Measurements from ENCODE around the gene RAD51B.

RAD51B gene

DNA sequence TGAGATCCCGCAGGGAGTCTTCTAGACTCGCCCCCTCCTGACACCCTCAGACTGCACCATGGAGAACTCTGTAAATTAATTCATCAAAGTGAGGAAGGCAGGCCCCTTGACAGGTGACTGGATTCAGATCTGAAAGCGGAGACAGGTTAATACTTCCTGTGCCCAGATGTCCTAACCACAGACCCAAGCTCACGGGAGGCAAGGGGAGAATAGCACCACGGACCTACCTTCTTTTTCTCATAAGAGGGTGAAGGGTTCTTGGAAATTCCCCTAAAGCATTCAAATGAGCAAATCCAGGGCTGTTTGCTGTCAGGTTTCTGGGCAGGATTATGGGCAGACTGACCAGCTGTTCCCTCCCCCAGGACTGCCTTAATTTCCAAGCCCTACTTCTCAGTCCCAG, 803.3 kb downstream of the RAD51B start:
- TF ChIP-seq, protein P1, sequence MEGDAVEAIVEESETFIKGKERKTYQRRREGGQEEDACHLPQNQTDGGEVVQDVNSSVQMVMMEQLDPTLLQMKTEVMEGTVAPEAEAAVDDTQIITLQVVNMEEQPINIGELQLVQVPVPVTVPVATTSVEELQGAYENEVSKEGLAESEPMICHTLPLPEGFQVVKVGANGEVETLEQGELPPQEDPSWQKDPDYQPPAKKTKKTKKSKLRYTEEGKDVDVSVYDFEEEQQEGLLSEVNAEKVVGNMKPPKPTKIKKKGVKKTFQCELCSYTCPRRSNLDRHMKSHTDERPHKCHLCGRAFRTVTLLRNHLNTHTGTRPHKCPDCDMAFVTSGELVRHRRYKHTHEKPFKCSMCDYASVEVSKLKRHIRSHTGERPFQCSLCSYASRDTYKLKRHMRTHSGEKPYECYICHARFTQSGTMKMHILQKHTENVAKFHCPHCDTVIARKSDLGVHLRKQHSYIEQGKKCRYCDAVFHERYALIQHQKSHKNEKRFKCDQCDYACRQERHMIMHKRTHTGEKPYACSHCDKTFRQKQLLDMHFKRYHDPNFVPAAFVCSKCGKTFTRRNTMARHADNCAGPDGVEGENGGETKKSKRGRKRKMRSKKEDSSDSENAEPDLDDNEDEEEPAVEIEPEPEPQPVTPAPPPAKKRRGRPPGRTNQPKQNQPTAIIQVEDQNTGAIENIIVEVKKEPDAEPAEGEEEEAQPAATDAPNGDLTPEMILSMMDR (IDR thresholded peaks at IDR 0.05; ENCODE audit: extremely low read depth, missing control alignments): no peak
- DNase-seq (ENCODE audit: low spot score): no peak

DNA sequence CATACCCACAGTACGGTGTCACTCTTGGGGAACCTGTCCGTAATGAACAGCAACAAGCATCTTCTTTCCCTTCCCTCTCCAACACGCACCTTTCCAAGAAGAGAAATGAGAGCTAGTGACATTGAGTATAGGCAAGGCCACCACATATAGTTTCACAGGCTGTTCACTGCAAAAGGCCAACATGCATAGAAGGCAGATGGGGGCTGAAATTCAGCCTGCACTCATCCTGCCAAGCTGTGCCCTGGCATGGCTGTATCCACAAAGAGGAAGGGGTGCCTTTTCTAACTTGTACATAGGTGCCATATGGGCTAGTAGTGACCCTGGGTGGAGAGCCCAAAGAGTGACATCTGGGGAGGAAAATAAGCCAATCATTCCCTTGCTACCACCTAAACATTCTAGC, 803.7 kb downstream of the RAD51B start:
- TF ChIP-seq, protein P1 (IDR thresholded peaks at IDR 0.05; ENCODE audit: extremely low read depth, missing control alignments): no peak
- DNase-seq (ENCODE audit: low spot score): no peak

DNA sequence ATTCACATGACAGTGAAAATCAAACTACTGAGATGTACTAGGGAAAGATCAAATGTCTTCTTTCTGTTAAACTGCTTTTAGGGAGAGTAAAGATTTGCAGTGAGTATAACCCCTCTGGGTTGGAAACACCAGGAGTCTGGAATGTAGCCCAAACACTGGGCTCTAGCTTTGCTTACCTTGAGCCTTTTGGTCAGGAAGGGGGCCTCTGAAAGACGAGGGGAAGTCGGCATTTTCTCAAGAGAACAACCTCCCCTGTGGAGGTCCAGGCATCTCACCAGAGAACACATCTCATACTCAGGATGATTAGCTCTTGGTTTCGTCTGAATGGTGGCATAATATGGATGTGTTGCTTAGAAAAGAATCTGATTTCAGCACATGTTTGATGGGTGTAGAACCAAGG, 804.2 kb downstream of the RAD51B start:
- TF ChIP-seq, protein P1 (IDR thresholded peaks at IDR 0.05; ENCODE audit: extremely low read depth, missing control alignments): no peak
- DNase-seq (ENCODE audit: low spot score): no peak

DNA sequence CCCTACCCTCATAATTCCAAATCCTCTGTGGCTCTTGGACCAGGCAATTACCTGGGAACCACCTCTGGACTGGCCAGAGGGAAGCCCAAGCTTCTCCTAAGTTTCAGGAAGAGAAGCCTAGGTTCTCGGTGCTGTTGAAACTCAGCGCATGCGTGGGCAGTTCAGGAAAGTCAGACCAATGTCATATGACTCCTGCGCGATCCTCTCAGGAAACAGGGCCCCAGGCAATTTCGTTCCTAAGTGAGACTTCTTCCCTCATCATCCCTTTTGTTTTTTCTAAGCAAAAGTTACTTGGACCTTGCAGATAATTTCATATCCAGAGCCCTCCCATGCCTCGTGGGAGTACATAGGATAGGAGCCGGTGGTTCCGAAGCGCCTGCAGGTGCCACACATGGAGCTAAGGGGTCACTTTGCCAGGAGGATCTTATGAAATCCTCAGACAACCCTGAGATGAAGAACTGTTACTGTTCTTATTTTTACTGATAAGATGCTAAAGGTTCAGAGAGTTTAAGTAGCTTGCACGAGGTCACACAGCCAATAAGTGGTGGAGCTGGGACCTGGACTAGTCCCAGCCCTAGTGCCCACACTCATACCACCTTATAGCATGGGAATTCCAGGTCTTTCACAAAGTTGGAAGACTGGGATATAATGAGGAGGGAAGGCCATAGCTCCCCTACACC, 805.1 kb downstream of the RAD51B start:
- DNase-seq (ENCODE audit: low spot score): no peak
- TF ChIP-seq, protein P1 (IDR thresholded peaks at IDR 0.05; ENCODE audit: extremely low read depth, missing control alignments): no peak

DNA sequence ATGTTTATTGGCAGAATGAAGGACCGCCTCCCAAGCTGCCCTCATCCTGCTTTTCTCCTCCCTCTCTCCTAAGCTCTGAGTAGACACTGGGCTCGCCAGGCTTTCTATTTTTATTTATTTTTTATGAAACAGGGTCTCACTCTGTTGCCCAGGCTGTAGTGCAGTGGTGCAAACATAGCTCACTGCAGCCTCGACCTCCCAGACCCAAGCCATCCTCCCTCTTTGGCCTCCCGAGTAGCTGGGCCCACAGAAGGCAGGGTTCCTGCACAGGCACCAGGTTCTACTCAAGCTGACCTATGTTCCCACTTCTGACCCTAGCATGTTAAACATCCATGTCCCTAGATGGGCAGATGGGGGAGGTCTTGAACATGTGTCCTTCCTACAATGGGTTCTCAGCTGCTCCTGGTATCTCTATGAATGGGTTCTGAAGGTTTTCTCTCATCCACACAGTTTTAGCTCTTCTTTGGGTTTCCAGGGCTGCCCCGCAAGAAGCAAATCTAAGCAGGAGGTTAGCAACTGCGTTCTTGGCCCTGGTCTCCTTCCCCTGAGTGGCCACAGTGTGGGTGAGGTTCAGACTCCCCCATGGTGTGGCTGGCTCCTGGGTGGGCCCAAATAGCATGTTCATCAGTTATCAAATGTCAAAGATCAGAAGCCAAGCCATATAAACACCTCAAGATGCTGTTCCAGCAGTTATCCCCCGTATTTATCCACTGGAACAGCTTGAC, 805.9 kb downstream of the RAD51B start:
- no peak for DNase-seq (ENCODE audit: low spot score)
- TF ChIP-seq, protein P1 (IDR thresholded peaks at IDR 0.05; ENCODE audit: extremely low read depth, missing control alignments): no peak

DNA sequence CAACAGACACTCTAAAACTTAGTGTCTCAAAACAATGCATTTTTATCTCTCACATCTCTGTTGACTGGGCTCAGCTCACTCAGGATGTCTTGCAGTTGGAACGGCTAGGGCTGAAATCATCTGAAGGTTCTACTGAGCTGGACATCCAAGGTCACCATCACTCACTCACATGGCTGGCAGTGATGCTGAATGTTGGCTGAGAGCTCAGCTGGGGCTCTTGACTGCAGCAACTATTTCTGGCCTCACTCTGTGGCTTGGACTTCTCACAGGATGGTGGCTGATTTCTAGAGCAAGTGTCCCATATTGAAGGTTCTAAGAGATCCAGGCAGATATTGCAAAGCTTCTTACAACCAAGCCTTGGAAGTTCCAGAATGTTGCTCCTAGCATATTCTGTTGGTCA, 806.8 kb downstream of the RAD51B start:
- no peak for DNase-seq (ENCODE audit: low spot score)
- TF ChIP-seq, protein P1 (IDR thresholded peaks at IDR 0.05; ENCODE audit: extremely low read depth, missing control alignments): no peak

DNA sequence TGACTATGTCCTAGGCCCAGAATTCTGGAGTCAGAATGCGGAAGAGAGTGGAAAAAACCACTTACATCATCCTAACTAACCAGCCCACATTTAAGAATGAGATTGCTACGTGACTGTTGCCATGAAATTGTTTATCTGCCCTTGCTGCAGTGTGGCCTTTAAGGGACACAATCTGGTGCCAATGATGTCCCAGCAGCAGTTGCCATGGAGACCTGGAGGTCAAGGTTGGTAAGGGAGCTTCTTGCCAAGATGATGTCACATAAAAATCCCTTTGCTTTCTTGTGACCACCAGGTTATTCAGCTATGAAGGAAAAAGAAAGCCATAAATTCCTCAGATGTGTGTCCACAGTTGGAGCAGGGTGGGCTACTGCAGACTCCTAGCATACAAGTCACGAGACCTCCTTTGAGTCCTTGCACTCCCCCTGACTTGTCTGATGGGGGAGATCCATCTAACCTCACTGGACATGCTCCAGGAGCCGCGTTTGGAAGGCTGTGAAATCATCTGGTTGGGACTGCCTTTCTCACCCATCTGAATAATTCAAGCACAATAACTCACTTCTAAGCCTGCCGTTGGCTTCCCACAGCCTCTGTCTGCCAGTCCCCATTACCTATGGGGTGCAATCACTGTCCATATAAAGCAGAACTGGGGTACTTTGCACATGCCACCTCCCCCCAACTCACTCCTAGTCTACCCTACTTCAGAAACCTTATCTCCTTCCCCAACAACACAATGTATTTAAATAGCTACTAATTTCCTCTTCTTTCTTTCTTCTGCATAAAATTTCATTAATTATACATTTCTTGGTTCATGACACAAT, 807.7 kb downstream of the RAD51B start:
- TF ChIP-seq, protein P1 (IDR thresholded peaks at IDR 0.05; ENCODE audit: extremely low read depth, missing control alignments): no peak
- no peak for DNase-seq (ENCODE audit: low spot score)

Data from GM20000 (cell line).